Right renal pelvis (tissue), 4 donors: ENCODE measurements around the gene NUDT22. TPM values are rescaled to one million over a fixed set of nuclear protein-coding genes. Genes with fewer than 3 reads are reported as not detected.

Source experiments
- DNase-seq, 4 donors: peaks; one replicate each; pipeline ENCODE4 v3.0.0-alpha.2; 2013; ENCODE audit warnings: low read depth in 4 of 4, low spot score in 3 of 4, missing footprints in 1 of 4
- polyA plus RNA-seq, 4 donors: library from polyadenylated mRNA; unstranded; fragments of 120-200 nt; gene quantifications; one replicate each; pipeline ENCODE4 v1.2.1, GENCODE V29; 2013; ENCODE audit not compliant: insufficient read length in 4 of 4

Gene NUDT22
- polyA plus RNA-seq, 4 donors = 20.1 to 31.8 (median 22.9) TPM

DNA sequence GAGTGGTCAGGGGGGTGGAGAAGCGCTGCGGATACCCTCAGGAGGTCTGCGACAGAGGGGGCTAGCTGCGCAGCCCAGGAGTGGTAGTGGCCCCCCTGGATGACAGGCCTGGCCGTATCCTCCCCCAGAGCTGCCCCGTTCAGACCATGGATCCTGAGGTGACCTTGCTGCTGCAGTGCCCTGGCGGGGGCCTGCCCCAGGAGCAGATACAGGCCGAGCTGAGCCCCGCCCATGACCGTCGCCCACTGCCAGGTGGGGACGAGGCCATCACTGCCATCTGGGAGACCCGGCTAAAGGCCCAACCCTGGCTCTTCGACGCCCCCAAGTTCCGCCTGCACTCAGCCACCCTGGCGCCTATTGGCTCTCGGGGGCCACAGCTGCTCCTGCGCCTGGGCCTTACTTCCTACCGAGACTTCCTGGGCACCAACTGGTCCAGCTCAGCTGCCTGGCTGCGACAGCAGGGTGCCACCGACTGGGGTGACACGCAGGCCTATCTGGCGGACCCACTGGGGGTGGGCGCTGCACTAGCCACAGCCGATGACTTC, 505 bp downstream of the NUDT22 start:
- DNase-seq = no peak

DNA sequence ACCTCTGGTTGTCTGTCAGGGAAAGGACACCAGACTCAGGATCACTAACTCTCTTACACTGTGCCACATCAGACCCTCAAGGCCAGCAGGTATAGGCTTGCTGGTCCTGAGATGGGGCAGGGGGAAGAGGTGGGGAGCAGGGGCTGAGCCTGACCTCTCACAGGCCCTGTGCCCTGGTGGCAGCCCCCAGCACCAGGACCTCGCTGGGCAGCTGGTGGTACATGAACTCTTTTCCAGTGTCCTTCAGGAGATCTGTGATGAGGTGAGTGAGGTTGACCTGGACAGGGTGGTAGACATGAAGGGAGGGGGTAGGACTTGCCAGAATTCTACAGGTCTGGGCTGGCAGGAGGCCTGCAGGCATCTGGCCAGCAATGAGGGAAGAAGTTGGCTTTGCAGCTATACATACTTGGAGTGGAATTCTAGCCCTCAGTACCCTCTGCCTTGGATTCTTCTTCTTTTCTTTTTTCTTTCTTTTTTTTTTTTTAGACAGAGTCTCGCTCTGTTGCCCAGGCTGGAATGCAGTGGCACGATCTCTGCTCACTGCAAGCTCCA, 1.4 kb downstream of the NUDT22 start:
- DNase-seq = no peak

DNA sequence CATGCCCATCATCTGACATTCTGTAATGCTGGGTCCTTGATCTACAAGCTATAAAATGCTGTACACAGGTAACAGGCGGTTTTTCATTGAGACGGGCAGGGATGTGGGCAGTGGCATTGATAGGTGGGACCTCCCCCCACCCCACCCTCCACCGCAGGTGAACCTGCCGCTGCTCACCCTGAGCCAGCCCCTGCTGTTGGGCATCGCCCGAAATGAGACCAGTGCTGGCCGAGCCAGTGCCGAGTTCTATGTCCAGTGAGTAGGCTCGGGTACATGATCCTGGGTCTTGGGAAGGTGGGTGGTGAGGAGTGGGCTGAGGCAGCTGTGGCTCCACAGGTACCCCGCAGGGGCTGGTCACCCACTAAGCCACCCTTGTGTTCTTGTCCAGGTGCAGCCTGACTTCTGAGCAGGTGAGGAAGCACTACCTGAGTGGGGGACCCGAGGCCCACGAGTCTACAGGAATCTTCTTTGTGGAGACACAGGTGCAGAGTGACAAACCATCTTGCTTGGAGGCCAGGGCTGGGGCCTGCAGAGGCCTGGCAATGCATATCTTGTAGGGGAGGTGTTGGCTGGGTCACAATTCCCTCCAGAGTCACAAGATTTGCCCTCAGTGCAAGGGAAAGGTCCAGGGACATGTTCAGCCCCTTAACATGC, 3.1 kb downstream of the NUDT22 start:
- no peak for DNase-seq

DNA sequence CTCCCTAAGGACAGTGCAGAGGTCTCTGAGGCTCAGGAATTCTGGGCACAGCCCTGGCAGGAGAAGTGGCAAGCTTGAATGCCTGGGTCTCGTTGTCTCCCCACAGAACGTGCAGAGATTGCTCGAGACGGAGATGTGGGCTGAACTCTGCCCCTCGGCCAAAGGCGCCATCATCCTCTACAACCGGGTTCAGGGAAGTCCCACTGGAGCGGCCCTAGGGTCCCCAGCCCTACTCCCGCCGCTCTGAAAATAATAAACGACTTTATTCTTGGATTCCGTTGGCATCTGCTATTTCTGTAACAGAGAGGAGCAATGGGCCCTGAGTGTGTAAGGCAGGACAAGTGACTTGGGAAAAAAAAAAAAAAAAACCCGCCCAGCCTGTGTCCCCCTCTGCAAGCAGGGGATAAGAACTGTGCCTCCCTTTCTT, 3.7 kb downstream of the NUDT22 start:
- no peak for DNase-seq

DNA sequence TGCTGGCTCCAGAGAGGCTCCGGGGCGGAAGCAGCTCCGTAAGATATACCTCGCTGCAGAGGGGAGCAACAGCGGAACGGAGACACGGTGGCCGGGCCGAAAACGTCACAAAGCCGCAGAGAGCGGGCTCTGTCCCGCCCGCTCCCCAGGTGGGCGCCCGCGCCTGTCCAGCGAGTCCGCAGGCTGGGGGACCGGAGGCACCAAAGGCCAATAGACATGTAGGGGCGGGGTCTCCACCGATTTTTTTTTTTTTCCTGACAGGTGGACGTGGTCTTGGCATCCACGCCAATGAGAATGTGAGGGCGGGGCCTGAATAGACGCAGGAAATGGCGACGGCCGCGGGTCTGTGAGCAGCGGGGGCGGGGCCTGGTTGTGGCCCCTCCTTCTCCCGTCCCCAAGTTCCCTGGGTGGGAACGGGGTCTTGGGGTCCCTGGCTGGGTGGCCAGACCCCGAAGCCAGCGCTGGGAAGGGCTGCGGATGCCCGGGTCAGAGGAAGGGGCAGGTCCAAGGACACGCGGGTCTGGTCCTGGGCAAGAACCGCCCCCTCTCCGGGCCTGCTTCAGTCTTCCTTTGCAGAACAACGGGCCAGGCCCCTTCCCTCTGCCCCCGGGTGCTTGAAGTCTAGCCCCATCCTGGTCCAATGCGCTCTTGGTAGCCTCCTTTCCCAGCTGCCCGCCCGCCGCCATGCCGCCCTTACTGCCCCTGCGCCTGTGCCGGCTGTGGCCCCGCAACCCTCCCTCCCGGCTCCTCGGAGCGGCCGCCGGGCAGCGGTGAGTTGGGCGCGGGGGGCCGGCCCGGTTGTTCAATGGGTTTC, 4.3 kb downstream of the NUDT22 start, which contains the start of gene DNAJC4:
DNAJC4 (plus strand) TSS at position 378 of the 814 bp plus-strand sequence; CDS start at position 685, 307 bp downstream.
- peak; percentile 88 to 95 (median 93) for DNase-seq

DNA sequence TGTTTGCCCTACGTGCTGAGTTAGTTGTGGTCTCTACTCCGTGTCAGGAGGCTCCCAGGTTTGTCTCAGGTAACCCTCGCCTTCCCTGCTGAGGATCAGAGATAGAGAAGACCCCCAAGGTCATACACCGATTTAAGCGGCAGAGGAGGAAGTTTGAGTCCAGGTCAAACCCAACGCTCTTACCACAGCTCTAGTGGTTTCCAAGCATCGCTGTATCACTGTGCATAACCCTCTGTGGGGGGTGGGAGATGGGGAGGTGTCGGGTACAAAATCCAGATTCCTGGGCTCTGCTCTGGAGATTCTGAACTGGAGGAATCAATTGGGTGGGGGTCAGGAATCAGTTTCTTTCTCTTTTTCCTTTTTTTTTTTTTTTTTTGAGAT, 4.9 kb downstream of the NUDT22 start:
- DNase-seq = no peak

DNA sequence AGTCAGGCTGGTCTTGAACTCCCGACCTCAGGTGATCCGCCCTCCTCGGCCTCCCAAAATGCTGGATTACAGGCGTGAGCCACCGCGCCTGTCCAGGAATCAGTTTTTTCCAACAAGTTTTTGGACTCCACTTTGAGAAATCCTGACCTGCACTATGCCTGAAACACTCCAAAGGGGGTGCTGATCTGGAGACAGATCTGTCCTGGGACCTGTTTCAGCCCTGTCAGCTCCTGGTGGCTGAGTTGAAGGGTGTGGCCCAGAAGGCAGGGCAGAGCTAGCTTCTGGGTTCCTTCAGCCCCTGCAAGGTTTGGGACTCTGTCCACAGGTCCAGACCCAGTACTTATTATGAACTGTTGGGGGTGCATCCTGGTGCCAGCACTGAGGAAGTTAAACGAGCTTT, 5.5 kb downstream of the NUDT22 start:
- DNase-seq = no peak

DNA sequence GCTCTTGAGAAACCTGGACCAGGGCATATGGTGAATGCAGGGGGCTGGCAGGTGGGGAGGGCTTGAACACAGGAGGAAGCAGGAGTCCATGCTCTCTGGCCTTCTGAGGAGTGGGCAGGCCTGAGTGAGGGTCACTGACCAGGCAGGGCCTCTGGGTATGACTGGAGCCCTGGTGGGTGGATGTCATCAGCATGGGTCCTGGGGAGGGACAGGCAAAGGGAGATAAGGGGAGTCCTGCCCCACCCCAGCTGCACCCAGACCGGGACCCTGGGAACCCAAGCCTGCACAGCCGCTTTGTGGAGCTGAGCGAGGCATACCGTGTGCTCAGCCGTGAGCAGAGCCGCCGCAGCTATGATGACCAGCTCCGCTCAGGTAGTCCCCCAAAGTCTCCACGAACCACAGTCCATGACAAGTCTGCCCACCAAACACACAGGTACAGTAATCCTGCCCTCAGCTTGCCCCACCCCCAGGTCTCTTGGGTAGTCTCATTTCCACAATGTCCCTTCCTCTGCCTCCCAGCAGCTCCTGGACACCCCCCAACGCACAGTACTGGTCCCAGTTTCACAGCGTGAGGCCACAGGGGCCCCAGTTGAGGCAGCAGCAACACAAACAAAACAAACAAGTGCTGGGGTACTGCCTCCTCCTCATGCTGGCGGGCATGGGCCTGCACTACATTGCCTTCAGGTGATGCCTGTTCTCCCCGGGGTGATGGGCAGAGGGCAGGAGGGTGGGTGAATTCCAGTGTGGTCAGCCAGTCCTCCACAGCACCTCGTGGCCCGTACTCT, 6.3 kb downstream of the NUDT22 start:
- no peak for DNase-seq

DNA sequence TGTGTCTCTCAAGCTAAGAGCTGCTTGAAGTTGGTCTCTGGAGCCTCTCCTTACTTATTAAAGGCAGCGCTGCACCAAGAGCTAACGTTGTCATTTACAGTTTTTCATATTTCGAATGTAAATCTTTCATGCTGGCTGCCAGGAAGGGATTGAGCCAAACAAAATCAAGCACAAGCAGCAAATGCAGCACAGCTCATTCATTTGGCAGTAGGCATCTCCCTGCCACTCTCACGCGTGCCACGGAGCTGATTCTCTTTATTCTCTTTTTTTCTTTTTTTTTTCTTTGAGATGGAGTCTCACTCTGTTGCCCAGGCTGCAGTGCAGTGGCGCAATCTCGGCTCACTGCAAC, 6.9 kb downstream of the NUDT22 start:
- DNase-seq = no peak

DNA sequence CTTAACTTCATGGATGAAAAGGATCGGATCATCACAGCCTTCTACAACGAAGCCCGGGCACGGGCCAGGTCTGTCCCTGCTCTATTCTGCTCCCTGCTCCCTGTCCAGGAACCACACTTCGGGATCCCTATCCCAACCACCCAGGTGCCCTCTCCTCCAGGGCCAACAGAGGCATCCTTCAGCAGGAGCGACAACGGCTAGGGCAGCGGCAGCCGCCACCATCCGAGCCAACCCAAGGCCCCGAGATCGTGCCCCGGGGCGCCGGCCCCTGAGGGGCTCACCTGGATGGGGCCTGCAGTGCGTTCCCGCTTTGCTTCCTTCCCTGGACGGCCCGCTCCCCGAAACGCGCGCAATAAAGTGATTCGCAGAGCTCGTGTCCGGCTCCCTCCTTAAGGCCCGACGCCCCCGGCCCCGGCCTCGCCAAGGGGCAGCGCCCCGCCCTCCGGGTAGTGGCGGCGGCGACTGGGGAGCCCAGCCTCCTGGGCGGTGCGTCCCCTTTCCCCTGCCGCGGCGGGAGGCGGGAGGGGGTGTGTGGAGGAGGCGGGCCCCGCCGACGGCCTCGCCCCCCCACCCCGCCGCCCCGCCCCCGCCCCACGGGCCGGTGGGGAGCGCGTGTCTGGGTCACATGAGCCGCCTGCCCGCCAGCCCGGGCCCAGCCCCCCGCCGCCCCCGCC, 8.0 kb downstream of the NUDT22 start, which contains the start of gene VEGFB:
VEGFB (plus strand) TSS at position 672 of the 674 bp plus-strand sequence. CDS start 250 bp downstream, outside the sequence.
- DNase-seq = no peak

DNA sequence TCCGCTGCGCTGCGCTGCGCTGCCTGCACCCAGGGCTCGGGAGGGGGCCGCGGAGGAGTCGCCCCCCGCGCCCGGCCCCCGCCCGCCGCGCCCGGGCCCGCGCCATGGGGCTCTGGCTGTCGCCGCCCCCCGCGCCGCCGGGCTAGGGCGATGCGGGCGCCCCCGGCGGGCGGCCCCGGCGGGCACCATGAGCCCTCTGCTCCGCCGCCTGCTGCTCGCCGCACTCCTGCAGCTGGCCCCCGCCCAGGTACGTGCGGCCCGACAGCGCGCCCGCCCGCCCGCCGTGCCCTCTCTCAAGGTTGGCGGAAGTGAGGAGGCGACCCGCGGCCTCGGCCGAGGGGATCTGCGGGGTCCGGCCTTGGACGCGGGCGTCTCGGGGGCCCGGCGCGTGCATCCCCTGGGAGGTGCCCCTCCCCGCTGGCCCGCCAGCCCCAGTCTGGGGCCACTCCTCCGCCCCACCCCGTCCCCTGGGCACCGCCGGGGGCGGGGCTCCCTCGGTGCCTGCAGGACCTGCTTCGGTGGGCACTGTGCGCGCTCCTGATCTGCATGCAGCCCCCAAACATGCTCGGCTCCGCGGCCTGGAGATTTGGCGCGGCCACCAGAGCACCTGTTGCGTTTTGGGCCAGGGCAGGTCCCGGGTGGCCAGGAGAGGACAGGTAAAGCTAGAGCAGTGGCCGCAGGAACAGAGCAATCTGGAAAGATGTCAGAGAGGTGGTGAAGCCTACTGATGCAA, 8.7 kb downstream of the NUDT22 start:
- no peak for DNase-seq

DNA sequence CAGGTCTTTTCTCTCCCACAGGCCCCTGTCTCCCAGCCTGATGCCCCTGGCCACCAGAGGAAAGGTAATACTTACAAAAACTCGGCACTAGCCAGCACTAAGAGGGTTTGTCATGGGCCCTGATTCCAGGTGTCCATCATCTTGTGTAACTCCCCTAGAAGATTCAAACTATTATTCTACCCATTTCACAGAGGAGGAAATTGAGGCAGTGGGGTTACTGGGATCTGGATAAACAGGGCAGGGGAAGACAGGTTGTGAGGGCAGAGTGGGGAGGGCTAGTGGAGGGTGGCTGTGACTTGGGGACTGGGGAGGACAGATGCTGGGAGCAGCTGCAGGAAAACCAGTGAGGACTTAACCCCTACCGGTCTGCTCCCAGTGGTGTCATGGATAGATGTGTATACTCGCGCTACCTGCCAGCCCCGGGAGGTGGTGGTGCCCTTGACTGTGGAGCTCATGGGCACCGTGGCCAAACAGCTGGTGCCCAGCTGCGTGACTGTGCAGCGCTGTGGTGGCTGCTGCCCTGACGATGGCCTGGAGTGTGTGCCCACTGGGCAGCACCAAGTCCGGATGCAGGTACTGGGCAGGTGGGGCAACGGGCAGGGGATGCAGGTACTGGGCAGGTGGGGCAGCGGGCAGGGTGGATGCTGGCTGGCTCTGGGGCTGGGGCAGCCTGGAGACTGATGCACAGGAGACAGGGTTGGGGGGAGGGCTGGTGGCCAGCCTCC, 9.5 kb downstream of the NUDT22 start:
- no peak for DNase-seq

DNA sequence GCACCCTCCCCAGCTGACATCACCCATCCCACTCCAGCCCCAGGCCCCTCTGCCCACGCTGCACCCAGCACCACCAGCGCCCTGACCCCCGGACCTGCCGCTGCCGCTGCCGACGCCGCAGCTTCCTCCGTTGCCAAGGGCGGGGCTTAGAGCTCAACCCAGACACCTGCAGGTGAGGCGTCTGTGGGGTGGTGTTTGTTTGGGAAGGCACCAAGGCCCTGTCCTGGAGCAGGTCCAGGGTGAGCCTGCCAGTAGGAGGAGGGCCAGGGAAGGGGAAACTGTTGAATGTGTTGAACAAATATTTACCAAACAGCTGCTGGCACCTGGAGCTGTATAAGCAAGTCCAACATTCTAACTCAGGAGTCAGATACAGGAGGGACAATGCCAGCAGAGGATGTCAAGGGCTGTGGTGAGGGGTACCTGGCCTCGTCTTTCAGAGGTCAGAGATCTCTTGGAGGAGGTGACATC, 11.4 kb downstream of the NUDT22 start:
- DNase-seq = no peak

DNA sequence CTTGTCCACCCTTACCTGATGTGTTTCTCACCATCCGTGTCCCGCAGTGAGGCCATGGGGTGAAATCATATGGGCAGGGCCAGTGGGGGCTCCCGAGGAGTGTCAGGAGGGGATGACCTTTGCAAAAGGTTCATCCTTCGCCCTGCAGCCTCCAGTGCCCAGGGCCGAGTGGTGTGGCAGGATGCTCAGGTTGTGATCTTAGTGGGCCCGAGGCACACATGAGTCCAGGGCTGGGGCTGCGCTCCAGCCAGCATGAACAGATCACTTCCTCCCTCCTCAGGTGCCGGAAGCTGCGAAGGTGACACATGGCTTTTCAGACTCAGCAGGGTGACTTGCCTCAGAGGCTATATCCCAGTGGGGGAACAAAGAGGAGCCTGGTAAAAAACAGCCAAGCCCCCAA, 12.0 kb downstream of the NUDT22 start:
- no peak for DNase-seq

DNA sequence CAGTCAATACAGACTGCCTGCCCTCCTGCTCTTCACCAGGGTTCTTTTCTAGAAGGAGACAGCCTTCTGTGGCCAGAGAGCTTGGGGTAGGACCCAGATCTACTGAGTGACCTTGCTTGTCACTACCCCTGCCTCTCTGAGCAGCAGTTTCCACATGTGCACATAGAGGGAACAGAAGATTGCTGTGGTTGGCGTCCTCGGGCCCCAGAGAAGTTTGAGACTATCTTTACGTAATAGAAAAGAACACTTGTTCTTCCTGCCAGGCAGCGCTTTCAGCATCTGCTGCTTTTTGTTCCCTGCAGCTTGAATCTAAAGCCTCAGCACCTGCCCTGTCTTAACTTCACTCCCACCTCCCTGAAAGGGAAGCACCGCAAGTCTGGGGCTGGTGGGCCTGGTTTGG, 12.9 kb downstream of the NUDT22 start:
- no peak for DNase-seq

DNA sequence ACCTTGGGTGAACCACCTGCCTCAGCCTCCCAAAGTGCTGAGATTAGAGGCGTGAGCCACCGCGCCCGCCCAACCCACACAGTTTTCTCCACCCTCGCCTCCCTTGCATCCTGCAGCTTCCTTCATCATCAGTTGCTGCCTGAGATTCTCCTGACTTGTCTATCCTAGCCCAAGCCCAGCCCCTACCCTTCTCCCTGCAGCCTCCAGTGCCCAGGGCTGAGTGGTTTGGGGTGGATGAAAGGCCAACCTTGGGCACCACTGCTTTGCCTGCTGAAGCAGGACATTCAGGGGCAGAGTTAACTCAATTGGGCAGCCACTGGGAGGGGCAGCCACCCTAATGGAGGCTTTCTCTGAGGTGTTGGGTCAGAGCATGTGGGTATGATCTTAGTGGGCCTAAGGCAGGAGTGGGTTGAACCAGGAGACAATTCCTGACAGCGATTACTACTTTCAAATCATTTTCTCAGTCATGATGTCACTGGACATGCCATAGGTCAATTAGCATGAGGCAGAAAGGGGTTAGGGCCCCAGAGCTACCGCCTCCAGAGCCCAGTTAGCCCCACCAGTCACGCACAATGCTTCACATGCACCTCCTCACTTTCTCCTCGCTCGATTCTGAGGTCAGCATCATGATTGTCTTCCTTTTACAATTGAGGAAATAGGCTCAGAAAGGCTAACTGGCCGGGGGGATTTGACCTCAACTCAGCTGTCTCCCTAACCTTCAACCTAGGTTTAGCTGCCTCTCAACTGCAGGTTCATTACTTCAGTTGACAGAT, 13.8 kb downstream of the NUDT22 start:
- DNase-seq = no peak

DNA sequence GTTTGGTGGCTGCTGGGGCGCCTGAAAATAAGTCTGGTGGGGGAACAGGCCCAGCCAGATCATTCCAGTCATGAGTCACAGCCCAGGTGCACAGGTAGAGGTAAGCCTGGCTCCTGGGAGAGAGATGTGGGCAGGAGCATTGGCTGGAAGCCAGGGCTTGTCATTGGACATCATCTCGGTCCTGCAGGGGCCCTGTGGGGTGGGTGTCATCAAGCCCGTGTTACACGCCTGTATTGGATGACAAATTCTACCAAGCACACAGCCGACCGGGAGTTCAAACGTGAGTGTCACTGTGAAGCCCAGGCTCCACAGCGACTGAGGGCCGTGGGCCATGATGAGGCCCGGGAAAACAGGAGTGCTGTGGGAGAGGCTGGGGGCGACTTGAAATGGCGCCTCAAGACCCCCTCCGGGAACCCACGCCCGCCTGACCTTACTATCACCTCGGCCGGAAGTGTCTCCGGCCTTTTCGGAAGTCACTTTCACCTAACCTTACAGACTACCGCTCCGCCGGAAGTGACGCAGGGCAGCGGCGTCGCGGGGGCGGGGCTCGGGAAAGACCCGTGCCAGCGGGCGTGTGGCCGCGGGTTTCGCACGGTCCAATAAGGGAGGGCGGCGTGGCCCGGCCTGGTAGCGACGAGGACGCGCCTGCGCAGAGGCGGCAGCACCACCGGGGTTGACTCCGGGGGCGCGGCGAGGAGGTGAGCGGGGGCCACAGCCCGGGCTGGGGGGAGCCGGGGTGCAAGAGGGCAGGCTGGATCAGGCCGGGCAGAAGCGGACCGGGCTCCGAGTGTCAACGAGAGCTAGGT, 14.6 kb downstream of the NUDT22 start, which contains the start of gene FKBP2:
FKBP2 (plus strand) TSS at position 661 of the 806 bp plus-strand sequence. CDS start 1,293 bp downstream, outside the sequence.
- DNase-seq = peak; percentile 91 to 95 (median 92)
